NB4 (cell line): ENCODE data around the gene TP73.

Source experiments
- DNase-seq: peaks from one replicate; pipeline ENCODE4 v3.0.0; 2010; ENCODE audit warnings: low read depth
- H3K4me3 ChIP-seq: one replicate; pipeline ENCODE4 v1.5.1; 2011; ENCODE audit warnings: mild to moderate bottlenecking, low read depth, low read length, moderate library complexity
- MYC ChIP-seq: IDR thresholded peaks from 2 replicates; pipeline ENCODE4 v1.6.1; 2011; ENCODE audit warnings: low read depth, low read length
- POLR2A ChIP-seq: IDR thresholded peaks from 2 replicates; pipeline ENCODE4 v1.6.1; 2011; ENCODE audit warnings: mild to moderate bottlenecking; ENCODE audit not compliant: insufficient read length; ENCODE audit errors: extremely low read depth
- TF ChIP-seq, protein P1 (sequence below): IDR thresholded peaks from one replicate; pipeline ENCODE4 v1.5.1; 2012; ENCODE audit warnings: low read depth, low read length
- TF ChIP-seq, protein P2 (sequence below): IDR thresholded peaks from 2 replicates; pipeline ENCODE4 v1.6.1; 2011; ENCODE audit warnings: low read depth, low read length

Gene TP73

DNA sequence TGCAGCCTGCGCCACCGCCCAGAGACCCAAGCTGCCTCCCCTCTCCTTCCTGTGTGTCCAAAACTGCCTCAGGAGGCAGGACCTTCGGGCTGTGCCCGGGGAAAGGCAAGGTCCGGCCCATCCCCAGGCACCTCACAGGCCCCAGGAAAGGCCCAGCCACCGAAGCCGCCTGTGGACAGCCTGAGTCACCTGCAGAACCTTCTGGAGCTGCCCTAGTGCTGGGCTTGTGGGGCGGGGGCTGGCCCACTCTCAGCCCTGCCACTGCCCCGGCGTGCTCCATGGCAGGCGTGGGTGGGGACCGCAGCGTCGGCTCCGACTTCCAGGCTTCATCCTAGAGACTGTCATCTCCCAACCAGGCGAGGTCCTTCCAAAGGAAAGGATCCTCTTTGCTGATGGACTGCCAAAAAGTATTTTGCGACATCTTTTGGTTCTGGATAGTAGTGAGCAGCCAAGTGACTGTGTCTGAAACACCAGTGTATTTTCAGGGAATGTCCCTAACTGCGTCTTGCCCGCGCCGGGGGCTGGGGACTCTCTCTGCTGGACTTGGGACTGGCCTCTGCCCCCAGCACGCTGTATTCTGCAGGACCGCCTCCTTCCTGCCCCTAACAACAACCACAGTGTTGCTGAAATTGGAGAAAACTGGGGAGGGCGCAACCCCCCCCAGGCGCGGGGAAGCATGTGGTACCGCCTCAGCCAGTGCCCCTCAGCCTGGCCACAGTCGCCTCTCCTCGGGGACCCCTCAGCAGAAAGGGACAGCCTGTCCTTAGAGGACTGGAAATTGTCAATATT lies 81.0 kb downstream of the TP73 start:
- DNase-seq = no peak
- TF ChIP-seq, protein P1, sequence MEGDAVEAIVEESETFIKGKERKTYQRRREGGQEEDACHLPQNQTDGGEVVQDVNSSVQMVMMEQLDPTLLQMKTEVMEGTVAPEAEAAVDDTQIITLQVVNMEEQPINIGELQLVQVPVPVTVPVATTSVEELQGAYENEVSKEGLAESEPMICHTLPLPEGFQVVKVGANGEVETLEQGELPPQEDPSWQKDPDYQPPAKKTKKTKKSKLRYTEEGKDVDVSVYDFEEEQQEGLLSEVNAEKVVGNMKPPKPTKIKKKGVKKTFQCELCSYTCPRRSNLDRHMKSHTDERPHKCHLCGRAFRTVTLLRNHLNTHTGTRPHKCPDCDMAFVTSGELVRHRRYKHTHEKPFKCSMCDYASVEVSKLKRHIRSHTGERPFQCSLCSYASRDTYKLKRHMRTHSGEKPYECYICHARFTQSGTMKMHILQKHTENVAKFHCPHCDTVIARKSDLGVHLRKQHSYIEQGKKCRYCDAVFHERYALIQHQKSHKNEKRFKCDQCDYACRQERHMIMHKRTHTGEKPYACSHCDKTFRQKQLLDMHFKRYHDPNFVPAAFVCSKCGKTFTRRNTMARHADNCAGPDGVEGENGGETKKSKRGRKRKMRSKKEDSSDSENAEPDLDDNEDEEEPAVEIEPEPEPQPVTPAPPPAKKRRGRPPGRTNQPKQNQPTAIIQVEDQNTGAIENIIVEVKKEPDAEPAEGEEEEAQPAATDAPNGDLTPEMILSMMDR = no peak
- no peak for TF ChIP-seq POLR2A
- TF ChIP-seq MYC = no peak
- TF ChIP-seq, protein P2, sequence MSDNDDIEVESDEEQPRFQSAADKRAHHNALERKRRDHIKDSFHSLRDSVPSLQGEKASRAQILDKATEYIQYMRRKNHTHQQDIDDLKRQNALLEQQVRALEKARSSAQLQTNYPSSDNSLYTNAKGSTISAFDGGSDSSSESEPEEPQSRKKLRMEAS = no peak
- H3K4me3 ChIP-seq = no peak overlapping the region

DNA sequence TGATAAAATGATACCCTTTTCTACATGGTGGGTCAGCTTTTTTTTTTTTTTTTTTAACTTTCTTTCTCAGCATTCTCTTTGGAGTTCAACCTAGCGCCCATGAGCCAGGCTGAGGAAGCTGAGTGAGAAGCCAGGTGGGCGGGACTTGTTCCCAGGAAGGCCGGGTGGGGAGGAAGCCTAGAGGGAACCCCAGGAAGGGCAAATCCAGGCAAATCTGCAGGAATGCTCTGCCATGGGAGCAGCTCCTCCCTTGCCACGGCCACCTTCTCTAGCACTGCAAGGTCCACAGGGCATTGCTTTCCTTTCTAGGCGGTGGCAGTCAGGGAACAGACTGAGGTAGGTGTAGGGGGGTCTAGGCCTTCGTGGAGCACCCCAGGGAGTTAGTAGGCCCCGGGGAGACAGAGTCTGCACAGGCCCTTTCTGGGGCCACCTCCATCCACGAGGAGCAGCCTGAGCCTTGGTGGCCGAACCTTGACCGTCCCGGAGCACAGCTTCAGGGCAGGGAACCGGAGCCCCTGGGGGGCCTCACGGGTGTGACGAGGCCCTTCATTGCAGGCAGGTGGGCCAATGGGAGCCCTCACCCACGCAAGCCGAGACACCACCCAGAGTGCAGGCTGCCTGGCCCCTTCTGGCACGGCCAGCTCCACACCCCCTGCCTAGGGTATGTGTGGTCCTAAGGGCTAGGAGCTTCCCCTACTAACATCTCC lies 81.7 kb downstream of the TP73 start:
- TF ChIP-seq, protein P1 = no peak
- no peak for TF ChIP-seq POLR2A
- TF ChIP-seq, protein P2 = no peak
- DNase-seq = no peak
- no peak overlapping the region for H3K4me3 ChIP-seq

DNA sequence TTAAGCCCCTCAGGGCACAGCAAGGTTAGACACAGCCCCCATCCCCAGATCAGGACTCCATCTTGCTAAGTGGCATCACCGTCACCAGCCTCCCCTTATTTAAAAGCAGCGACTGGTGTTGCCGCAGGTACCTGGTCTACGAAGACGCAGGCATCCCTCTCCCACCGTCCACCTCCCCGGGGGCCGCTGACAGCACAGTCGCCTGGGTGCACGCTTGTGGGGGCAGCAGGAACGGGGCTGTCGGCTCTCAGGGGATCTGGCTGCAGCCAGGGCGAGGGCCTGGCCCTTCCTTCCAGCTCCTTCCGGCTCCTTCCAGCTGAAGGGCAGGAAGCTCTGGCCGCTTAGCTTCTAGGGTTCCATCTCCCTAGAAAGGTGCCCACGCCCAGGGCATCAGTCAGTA lies 82.3 kb downstream of the TP73 start:
- no peak for DNase-seq
- TF ChIP-seq, protein P2 = no peak
- no peak for TF ChIP-seq MYC
- TF ChIP-seq, protein P1 = no peak
- TF ChIP-seq POLR2A = no peak
- H3K4me3 ChIP-seq = no peak overlapping the region

DNA sequence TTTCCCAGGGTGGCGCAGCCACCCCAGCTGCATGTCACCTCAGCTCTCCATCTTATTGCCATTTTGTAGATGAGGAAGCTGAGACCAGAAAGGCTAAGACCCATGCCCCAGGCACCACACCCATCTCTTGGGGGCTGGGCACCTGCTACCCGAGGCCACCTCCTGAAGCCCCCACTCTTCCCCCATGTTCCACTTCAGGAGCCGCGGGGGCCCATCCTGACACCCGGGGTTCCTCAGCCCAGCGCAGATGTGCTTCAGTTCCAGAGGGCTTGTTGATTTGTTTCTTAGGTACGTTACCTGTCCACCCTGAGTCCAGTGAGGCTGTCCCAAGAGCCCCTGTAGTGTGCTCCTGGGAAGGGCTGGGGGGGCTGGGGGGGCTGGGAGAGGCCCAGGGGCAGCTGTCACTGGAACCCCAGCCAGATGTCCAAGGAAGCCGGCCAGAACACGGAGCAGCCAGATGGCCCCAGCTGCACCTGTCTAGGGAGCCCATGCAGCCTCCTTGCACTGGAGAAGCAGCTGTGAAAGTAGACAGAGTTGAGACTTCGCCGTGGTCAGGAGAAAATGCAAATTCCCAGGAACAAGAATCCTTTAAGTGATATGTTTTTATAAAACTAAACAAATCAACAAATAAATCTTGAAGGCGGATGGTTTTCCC lies 82.8 kb downstream of the TP73 start:
- DNase-seq = no peak
- H3K4me3 ChIP-seq = no peak overlapping the region
- TF ChIP-seq MYC = no peak
- TF ChIP-seq, protein P1 = no peak
- TF ChIP-seq, protein P2 = no peak
- TF ChIP-seq POLR2A = no peak

DNA sequence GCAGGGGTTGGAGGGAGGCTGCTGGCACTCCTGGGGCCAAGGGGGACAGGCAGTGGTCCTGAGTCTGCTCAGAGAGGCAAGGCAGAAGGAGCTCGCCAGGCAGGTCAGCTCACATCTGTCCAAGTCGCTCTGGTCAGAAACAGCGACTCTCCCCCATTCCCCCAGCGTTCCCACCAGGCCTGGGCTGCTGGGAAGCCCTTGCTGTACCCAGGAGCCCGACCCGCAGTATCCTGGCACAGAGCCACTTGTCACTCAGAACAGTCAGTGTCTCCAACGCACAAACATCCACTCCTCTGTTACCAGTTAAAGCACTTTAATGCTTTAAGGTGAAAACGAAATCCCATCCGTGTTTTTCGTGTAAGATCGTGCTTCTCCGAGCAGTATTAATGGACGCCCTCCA lies 83.4 kb downstream of the TP73 start:
- DNase-seq = no peak
- no peak overlapping the region for H3K4me3 ChIP-seq
- TF ChIP-seq, protein P1 = no peak
- TF ChIP-seq, protein P2 = no peak
- TF ChIP-seq MYC (no peak), POLR2A (no peak)
